ENCODE results near the gene RPN2. TPM values are rescaled to one million over a fixed set of nuclear protein-coding genes. Genes with fewer than 3 reads are reported as not detected.
A peak's percentile ranks its signal among the peaks of the same experiment; 100 is the strongest.

Gene RPN2
- total and polyA plus RNA-seq, 10 of the 15 experiments (the other 5 are each of a cell fraction or from before 2014, with no cell fraction given), result 148 to 365 (median 228) TPM

DNA sequence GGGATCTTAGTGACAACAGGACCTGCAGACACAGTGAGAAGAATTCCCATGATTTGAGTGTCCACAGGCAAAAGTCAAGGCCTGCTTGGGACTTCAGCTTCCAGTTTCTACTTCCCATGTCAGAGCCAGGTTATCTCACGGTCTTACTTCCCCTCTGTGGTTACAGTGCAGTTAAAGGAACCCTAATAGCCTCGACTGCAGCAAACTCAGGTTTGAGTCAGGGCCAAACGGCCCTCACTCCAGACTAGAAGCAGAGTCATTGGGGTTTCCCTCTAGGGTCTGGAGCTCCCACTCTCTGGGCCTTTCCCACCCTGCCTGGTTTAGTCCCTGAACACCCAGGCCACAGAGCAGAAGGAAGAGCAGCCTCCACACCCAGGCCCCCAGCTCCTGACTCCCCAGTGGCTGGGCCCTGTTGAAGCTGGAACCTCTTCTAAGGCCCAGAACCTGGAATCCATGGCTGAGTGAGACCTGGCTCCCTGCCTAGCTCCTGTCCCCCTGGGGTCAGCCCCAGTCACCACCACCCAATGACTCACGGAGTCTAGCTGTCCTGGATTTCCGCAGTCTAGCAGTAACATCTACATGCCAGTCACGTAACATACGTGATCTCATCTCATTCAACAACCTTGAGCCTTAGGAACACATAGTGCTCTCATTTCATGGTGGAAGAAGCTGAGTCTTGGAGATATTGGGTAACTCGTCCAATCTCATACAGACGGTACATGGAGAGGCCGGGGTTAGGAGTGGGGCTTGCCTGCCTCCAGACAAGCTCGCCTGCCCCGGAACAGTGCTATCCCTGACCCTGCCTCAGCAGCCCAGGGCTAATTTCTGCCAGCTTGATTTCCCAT, 91.7 kb downstream of the RPN2 start (continued):
- TF ChIP-seq IKZF2 (IDR thresholded peaks at IDR 0.05) (peak; percentile 87 to 88), FOXM1 (IDR thresholded peaks at IDR 0.05; ENCODE audit: low read depth, low read length) (peak; percentile 63; the same call in 1 of the 2 replicates), RUNX3 (IDR thresholded peaks at IDR 0.05; ENCODE audit: low read length) (peak; percentile 97), NR2F1 (conservative IDR thresholded peaks at IDR 0.05) (no peak), NR2C1 (IDR thresholded peaks at IDR 0.05) (no peak), TAF1 (IDR thresholded peaks at IDR 0.05; ENCODE audit: borderline replicate concordance, low read depth, low read length) (0 out of 2 replicates have a peak, but pooled peaks have one; percentile 43), CBFB (IDR thresholded peaks at IDR 0.05; ENCODE audit: low read depth) (peak; percentile 92), PAX8 (IDR thresholded peaks at IDR 0.05) (no peak), GATAD2B (conservative IDR thresholded peaks at IDR 0.05; ENCODE audit: low read depth) (peak; percentile 43), HDGF (IDR thresholded peaks at IDR 0.05) (no peak)
- TF ChIP-seq, protein P1, sequence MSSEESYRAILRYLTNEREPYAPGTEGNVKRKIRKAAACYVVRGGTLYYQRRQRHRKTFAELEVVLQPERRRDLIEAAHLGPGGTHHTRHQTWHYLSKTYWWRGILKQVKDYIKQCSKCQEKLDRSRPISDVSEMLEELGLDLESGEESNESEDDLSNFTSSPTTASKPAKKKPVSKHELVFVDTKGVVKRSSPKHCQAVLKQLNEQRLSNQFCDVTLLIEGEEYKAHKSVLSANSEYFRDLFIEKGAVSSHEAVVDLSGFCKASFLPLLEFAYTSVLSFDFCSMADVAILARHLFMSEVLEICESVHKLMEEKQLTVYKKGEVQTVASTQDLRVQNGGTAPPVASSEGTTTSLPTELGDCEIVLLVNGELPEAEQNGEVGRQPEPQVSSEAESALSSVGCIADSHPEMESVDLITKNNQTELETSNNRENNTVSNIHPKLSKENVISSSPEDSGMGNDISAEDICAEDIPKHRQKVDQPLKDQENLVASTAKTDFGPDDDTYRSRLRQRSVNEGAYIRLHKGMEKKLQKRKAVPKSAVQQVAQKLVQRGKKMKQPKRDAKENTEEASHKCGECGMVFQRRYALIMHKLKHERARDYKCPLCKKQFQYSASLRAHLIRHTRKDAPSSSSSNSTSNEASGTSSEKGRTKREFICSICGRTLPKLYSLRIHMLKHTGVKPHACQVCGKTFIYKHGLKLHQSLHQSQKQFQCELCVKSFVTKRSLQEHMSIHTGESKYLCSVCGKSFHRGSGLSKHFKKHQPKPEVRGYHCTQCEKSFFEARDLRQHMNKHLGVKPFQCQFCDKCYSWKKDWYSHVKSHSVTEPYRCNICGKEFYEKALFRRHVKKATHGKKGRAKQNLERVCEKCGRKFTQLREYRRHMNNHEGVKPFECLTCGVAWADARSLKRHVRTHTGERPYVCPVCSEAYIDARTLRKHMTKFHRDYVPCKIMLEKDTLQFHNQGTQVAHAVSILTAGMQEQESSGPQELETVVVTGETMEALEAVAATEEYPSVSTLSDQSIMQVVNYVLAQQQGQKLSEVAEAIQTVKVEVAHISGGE (CRISPR knock-in tag; IDR thresholded peaks at IDR 0.05), result no peak
- TF ChIP-seq, protein P2, sequence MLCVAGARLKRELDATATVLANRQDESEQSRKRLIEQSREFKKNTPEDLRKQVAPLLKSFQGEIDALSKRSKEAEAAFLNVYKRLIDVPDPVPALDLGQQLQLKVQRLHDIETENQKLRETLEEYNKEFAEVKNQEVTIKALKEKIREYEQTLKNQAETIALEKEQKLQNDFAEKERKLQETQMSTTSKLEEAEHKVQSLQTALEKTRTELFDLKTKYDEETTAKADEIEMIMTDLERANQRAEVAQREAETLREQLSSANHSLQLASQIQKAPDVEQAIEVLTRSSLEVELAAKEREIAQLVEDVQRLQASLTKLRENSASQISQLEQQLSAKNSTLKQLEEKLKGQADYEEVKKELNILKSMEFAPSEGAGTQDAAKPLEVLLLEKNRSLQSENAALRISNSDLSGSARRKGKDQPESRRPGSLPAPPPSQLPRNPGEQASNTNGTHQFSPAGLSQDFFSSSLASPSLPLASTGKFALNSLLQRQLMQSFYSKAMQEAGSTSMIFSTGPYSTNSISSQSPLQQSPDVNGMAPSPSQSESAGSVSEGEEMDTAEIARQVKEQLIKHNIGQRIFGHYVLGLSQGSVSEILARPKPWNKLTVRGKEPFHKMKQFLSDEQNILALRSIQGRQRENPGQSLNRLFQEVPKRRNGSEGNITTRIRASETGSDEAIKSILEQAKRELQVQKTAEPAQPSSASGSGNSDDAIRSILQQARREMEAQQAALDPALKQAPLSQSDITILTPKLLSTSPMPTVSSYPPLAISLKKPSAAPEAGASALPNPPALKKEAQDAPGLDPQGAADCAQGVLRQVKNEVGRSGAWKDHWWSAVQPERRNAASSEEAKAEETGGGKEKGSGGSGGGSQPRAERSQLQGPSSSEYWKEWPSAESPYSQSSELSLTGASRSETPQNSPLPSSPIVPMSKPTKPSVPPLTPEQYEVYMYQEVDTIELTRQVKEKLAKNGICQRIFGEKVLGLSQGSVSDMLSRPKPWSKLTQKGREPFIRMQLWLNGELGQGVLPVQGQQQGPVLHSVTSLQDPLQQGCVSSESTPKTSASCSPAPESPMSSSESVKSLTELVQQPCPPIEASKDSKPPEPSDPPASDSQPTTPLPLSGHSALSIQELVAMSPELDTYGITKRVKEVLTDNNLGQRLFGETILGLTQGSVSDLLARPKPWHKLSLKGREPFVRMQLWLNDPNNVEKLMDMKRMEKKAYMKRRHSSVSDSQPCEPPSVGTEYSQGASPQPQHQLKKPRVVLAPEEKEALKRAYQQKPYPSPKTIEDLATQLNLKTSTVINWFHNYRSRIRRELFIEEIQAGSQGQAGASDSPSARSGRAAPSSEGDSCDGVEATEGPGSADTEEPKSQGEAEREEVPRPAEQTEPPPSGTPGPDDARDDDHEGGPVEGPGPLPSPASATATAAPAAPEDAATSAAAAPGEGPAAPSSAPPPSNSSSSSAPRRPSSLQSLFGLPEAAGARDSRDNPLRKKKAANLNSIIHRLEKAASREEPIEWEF (IDR thresholded peaks at IDR 0.05; ENCODE audit: insufficient replicate concordance, low read depth, low read length), result peak; percentile 40
- TF ChIP-seq, protein P3, sequence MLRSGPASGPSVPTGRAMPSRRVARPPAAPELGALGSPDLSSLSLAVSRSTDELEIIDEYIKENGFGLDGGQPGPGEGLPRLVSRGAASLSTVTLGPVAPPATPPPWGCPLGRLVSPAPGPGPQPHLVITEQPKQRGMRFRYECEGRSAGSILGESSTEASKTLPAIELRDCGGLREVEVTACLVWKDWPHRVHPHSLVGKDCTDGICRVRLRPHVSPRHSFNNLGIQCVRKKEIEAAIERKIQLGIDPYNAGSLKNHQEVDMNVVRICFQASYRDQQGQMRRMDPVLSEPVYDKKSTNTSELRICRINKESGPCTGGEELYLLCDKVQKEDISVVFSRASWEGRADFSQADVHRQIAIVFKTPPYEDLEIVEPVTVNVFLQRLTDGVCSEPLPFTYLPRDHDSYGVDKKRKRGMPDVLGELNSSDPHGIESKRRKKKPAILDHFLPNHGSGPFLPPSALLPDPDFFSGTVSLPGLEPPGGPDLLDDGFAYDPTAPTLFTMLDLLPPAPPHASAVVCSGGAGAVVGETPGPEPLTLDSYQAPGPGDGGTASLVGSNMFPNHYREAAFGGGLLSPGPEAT (IDR thresholded peaks at IDR 0.05; ENCODE audit: low read depth), result peak; percentile 65
- TF ChIP-seq, protein P4, sequence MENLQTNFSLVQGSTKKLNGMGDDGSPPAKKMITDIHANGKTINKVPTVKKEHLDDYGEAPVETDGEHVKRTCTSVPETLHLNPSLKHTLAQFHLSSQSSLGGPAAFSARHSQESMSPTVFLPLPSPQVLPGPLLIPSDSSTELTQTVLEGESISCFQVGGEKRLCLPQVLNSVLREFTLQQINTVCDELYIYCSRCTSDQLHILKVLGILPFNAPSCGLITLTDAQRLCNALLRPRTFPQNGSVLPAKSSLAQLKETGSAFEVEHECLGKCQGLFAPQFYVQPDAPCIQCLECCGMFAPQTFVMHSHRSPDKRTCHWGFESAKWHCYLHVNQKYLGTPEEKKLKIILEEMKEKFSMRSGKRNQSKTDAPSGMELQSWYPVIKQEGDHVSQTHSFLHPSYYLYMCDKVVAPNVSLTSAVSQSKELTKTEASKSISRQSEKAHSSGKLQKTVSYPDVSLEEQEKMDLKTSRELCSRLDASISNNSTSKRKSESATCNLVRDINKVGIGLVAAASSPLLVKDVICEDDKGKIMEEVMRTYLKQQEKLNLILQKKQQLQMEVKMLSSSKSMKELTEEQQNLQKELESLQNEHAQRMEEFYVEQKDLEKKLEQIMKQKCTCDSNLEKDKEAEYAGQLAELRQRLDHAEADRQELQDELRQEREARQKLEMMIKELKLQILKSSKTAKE (IDR thresholded peaks at IDR 0.05; ENCODE audit: low read depth, poor library complexity, severe bottlenecking), result peak; percentile 48
- TF ChIP-seq, protein P5, sequence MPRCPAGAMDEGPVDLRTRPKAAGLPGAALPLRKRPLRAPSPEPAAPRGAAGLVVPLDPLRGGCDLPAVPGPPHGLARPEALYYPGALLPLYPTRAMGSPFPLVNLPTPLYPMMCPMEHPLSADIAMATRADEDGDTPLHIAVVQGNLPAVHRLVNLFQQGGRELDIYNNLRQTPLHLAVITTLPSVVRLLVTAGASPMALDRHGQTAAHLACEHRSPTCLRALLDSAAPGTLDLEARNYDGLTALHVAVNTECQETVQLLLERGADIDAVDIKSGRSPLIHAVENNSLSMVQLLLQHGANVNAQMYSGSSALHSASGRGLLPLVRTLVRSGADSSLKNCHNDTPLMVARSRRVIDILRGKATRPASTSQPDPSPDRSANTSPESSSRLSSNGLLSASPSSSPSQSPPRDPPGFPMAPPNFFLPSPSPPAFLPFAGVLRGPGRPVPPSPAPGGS (IDR thresholded peaks at IDR 0.05; ENCODE audit: borderline replicate concordance, insufficient read depth, low read depth, low read length, poor library complexity, severe bottlenecking), result peak; percentile 72
